Stomach (tissue), 9 donors: ENCODE results near the gene C3orf70. TPM values are rescaled to one million over a fixed set of nuclear protein-coding genes. Genes with fewer than 3 reads are reported as not detected.

Source experiments
- DNase-seq, 2 donors: peaks; one replicate each; pipeline versions ENCODE4 v3.0.0 to v3.0.0-alpha.2; 2013 to 2019
- H3K27ac ChIP-seq, 5 donors: fragments of 200-600 bp in 4 of 5; sonication (generic) in 4 of 5; one replicate each; pipeline ENCODE4 v1.5.1; 2013 to 2019; ENCODE audit warnings: mild to moderate bottlenecking in 1 of 5, moderate library complexity in 1 of 5
- H3K27me3 ChIP-seq, 3 donors: fragments of 200-600 bp; sonication (generic); one replicate each; pipeline ENCODE4 v1.5.1; 2017 to 2019; ENCODE audit warnings: mixed run types in 1 of 3
- H3K36me3 ChIP-seq, 4 donors: fragments of 200-600 bp; sonication (generic); 1 replicate in 3 of 4; 2 replicates in 1 of 4; pipeline ENCODE4 v1.5.1; 2016 to 2019
- H3K4me1 ChIP-seq, 4 donors: fragments of 200-600 bp; sonication (generic); one replicate each; pipeline ENCODE4 v1.5.1; 2016 to 2019
- H3K4me3 ChIP-seq, 4 donors: fragments of 200-600 bp; sonication (generic) in 3 of 4; one replicate each; pipeline ENCODE4 v1.5.1; 2016 to 2019; ENCODE audit warnings: mild to moderate bottlenecking in 1 of 4
- H3K9me3 ChIP-seq, 4 donors: fragments of 200-600 bp; sonication (generic); one replicate each; pipeline ENCODE4 v1.5.1; 2016 to 2019
- CTCF ChIP-seq, 7 experiments: fragments of 450-650 bp in 4 of 7; fragments of 200-600 bp in 3 of 7; sonication (generic) in 3 of 7; IDR thresholded peaks; one replicate each; pipeline ENCODE4 v1.5.1; 2016 to 2019; ENCODE audit warnings: antibody characterized with exemption in 7 of 7, control low read depth in 2 of 7, mild to moderate bottlenecking in 1 of 7
- EP300 ChIP-seq: sonication (generic); formaldehyde crosslinking; IDR thresholded peaks from one replicate; pipeline ENCODE4 v1.6.1; 2017; ENCODE audit warnings: antibody characterized with exemption
- POLR2A ChIP-seq, 4 donors: fragments of 450-650 bp; IDR thresholded peaks; one replicate each; pipeline ENCODE4 v1.6.1; 2016; ENCODE audit warnings: antibody characterized with exemption in 4 of 4, control low read depth in 2 of 4, mild to moderate bottlenecking in 1 of 4, moderate library complexity in 1 of 4
- POLR2AphosphoS5 ChIP-seq, 3 donors: sonication (generic); formaldehyde crosslinking; IDR thresholded peaks; one replicate each; pipeline ENCODE4 v1.6.1; 2016; ENCODE audit warnings: antibody characterized with exemption in 3 of 3
- WGBS, 5 donors: extraction: QIAGEN DNeasy Blood & Tissue Kit in 3 of 5; methylation state at CpG; one replicate each; pipeline versions ENCODE4 v1.1.5 to v1.1.7; 2013 to 2018; 5-methylcytosine and 5-hydroxymethylcytosine counted together
- intact Hi-C: fragments of 100-400 bp; cut with DNase I; formaldehyde crosslinking; loops from one replicate; pipeline ENCODE4 v1.15.1; 2023; ENCODE audit warnings: low total_unique reads
- polyA plus RNA-seq, 3 donors: library from polyadenylated mRNA; stranded (reverse); fragments of 200-250 nt; gene quantifications; one replicate each; pipeline ENCODE4 v1.2.3, GENCODE V29; 2013
- total RNA-seq, 5 donors: library from RNA; depleted of rRNA; stranded (reverse); fragments of >200 nt; gene quantifications; one replicate each; pipeline versions ENCODE4 v1.1.0 to v1.2.3, GENCODE V29; 2014 to 2016
- donor health status: healthy with polysubstance abuse.
- donor health status: Bipolar disorder and iron deficiency.
- donor health status: healthy.

C3orf70 gene
- total and polyA plus RNA-seq, 8 donors: 0.92 to 33.5 (median 6.6) TPM

GRCh38 chr3:185084901-185085300 lies 68.0 kb downstream of the C3orf70 start:
- no peaks in the 10 kb centered on the region for H3K9me3 ChIP-seq
- no peak overlapping the region for H3K27ac ChIP-seq
- H3K36me3 ChIP-seq: peaks cover 0 to 29% (median 18%) of the 10 kb centered on the region in 4 donors
- H3K4me1 ChIP-seq: peaks cover 0 to 5% (median 0%) of the 10 kb centered on the region in 4 donors
- H3K4me3 ChIP-seq: no peak overlapping the region
- intact Hi-C loops: no loop called here
- TF ChIP-seq CTCF (IDR thresholded peaks at IDR 0.05) (no peak), EP300 (no peak), POLR2A (IDR thresholded peaks at IDR 0.05) (no peak), POLR2AphosphoS5 (IDR thresholded peaks at IDR 0.05) (no peak)
- no peaks in the 10 kb centered on the region for H3K27me3 ChIP-seq
- no peak for DNase-seq
- WGBS, 5 donors: 64 to 78% (median 74%) methylated on average over 5 of the region's 5 CpGs

- Histone ChIP-seq H3K27me3 (no peaks in the 10 kb centered on the region), H3K4me1 (peaks cover 0 to 10% (median 2%) of the 10 kb centered on the region in 4 donors), H3K27ac (no peak overlapping the region), H3K9me3 (no peaks in the 10 kb centered on the region), H3K4me3 (no peak overlapping the region), H3K36me3 (peaks cover 0 to 29% (median 18%) of the 10 kb centered on the region in 4 donors)
- DNase-seq: no peak
- TF ChIP-seq POLR2AphosphoS5 (IDR thresholded peaks at IDR 0.05) (no peak), POLR2A (IDR thresholded peaks at IDR 0.05) (no peak), EP300 (no peak)
- intact Hi-C loops: no loop called here
- WGBS, 5 donors: 67 to 80% (median 75%) methylated on average over 5 of the region's 5 CpGs
Measured at GRCh38 chr3:185084402-185084801, 68.5 kb downstream of the C3orf70 start.

- no peak for DNase-seq
- Histone ChIP-seq H3K4me1 (peaks cover 0 to 10% (median 3%) of the 10 kb centered on the region in 4 donors), H3K9me3 (no peaks in the 10 kb centered on the region), H3K4me3 (no peak overlapping the region), H3K27me3 (no peaks in the 10 kb centered on the region), H3K36me3 (peaks cover 0 to 29% (median 18%) of the 10 kb centered on the region in 4 donors), H3K27ac (no peak overlapping the region)
- TF ChIP-seq EP300 (no peak), POLR2A (IDR thresholded peaks at IDR 0.05) (no peak)
- intact Hi-C loops: no loop called here
- WGBS, 5 donors: 82 to 88% (median 84%) methylated on average over 14 of the region's 14 CpGs
Measured at GRCh38 chr3:185082829-185083228, 70.0 kb downstream of the C3orf70 start.

GRCh38 chr3:185082149-185082548 lies 70.7 kb downstream of the C3orf70 start:
- intact Hi-C loops: no loop called here
- peaks cover 0 to 10% (median 3%) of the 10 kb centered on the region in 4 donors for H3K4me1 ChIP-seq
- no peak overlapping the region for H3K27ac ChIP-seq
- peaks cover 0 to 29% (median 18%) of the 10 kb centered on the region in 4 donors for H3K36me3 ChIP-seq
- WGBS, 5 donors: 75 to 94% (median 80%) methylated on average over 3 of the region's 3 CpGs
- H3K27me3 ChIP-seq: no peaks in the 10 kb centered on the region
- H3K9me3 ChIP-seq: no peaks in the 10 kb centered on the region
- DNase-seq: no peak
- H3K4me3 ChIP-seq: no peak overlapping the region
- TF ChIP-seq POLR2A (IDR thresholded peaks at IDR 0.05) (no peak), POLR2AphosphoS5 (IDR thresholded peaks at IDR 0.05) (no peak), CTCF (IDR thresholded peaks at IDR 0.05) (no peak), EP300 (no peak)

GRCh38 chr3:185081521-185081920 lies 71.3 kb downstream of the C3orf70 start:
- Histone ChIP-seq H3K4me1 (peaks cover 0 to 10% (median 3%) of the 10 kb centered on the region in 4 donors), H3K36me3 (peaks cover 0 to 29% (median 18%) of the 10 kb centered on the region in 4 donors), H3K9me3 (no peaks in the 10 kb centered on the region), H3K27me3 (no peaks in the 10 kb centered on the region), H3K4me3 (no peak overlapping the region), H3K27ac (no peak overlapping the region)
- WGBS, 5 donors: 73 to 94% (median 85%) methylated on average over 1 of the region's 1 CpG
- no peak for DNase-seq
- intact Hi-C loops: no loop called here
- TF ChIP-seq POLR2A (IDR thresholded peaks at IDR 0.05) (no peak), POLR2AphosphoS5 (IDR thresholded peaks at IDR 0.05) (no peak), CTCF (IDR thresholded peaks at IDR 0.05) (no peak), EP300 (no peak)
